Upper lobe of left lung (tissue), 6 donors: Measurements from ENCODE around the gene CENPP. TPM values are rescaled to one million over a fixed set of nuclear protein-coding genes. Genes with fewer than 3 reads are reported as not detected.
A peak's percentile ranks its signal among the peaks of the same experiment; 100 is the strongest.

Source experiments
- ATAC-seq, 2 donors: fragments of 200-7000 bp; cut with Tn5 transposase; one replicate each; pipeline ENCODE4 v1.9.1; 2022; ENCODE audit warnings: mild to moderate bottlenecking in 2 of 2, moderate library complexity in 2 of 2; ENCODE audit not compliant: low FRiP score in 2 of 2
- DNase-seq, 2 donors: peaks; one replicate each; pipeline ENCODE4 v3.0.0-alpha.2; 2019 to 2020
- H3K27ac ChIP-seq, 4 donors: fragments of 200-600 bp; sonication (generic); one replicate each; pipeline ENCODE4 v1.5.1; 2016 to 2019
- H3K27me3 ChIP-seq, 4 donors: fragments of 200-600 bp; sonication (generic); one replicate each; pipeline ENCODE4 v1.5.1; 2017 to 2019
- H3K36me3 ChIP-seq, 4 donors: fragments of 200-600 bp; sonication (generic); one replicate each; pipeline ENCODE4 v1.5.1; 2016 to 2019
- H3K4me1 ChIP-seq, 4 donors: fragments of 200-600 bp; sonication (generic); one replicate each; pipeline ENCODE4 v1.5.1; 2018 to 2019
- H3K4me3 ChIP-seq, 4 donors: fragments of 200-600 bp; sonication (generic); one replicate each; pipeline ENCODE4 v1.5.1; 2017 to 2019; ENCODE audit warnings: mild to moderate bottlenecking in 2 of 4, moderate library complexity in 1 of 4
- H3K9me3 ChIP-seq, 4 donors: fragments of 200-600 bp; sonication (generic); one replicate each; pipeline ENCODE4 v1.5.1; 2018 to 2019
- CTCF ChIP-seq, 6 experiments: fragments of 450-650 bp in 4 of 6; fragments of 200-600 bp in 2 of 6; sonication (generic) in 2 of 6; IDR thresholded peaks; one replicate each; pipeline ENCODE4 v1.5.1; 2016 to 2019; ENCODE audit warnings: antibody characterized with exemption in 6 of 6
- EP300 ChIP-seq, 4 donors: sonication (generic); formaldehyde crosslinking; IDR thresholded peaks; one replicate each; pipeline ENCODE4 v1.5.1; 2017; ENCODE audit warnings: antibody characterized with exemption in 4 of 4, control low read depth in 2 of 4
- POLR2A ChIP-seq, 4 donors: fragments of 450-650 bp; IDR thresholded peaks; one replicate each; pipeline ENCODE4 v1.5.1; 2016 to 2017; ENCODE audit warnings: antibody characterized with exemption in 4 of 4, mild to moderate bottlenecking in 2 of 4
- POLR2AphosphoS5 ChIP-seq, 2 donors: sonication (generic); formaldehyde crosslinking; IDR thresholded peaks; one replicate each; pipeline ENCODE4 v1.5.1; 2017; ENCODE audit warnings: antibody characterized with exemption in 2 of 2
- WGBS, 2 donors: methylation state at CpG; one replicate each; pipeline ENCODE4 v1.1.5; 2017 to 2018; 5-methylcytosine and 5-hydroxymethylcytosine counted together
- total RNA-seq, 6 donors: library from RNA; depleted of rRNA in 4 of 6; stranded (reverse); fragments of >200 nt in 4 of 6; gene quantifications; one replicate each; pipeline versions ENCODE4 v1.1.0 to v1.2.1, GENCODE V29; 2016 to 2021
- donor health status: DM: no; HTN: no; CAD: no; lungs with moderate emphysema.
- donor health status: DM: no; HTN: yes; CAD: no; lungs with severe emphysema.

CENPP gene
- total RNA-seq, 6 donors from 2014 or later: 2.9 to 17.8 (median 4.9) TPM

- no peaks in the 10 kb centered on the region for H3K9me3 ChIP-seq
- no peak overlapping the region for H3K4me3 ChIP-seq
- no peak overlapping the region for H3K27ac ChIP-seq
- DNase-seq (no peak), ATAC-seq (no peak)
- no peak for TF ChIP-seq EP300 (IDR thresholded peaks at IDR 0.05)
- no peak for TF ChIP-seq CTCF (IDR thresholded peaks at IDR 0.05)
- no peak for TF ChIP-seq POLR2A (IDR thresholded peaks at IDR 0.05)
- TF ChIP-seq POLR2AphosphoS5 (IDR thresholded peaks at IDR 0.05): no peak
- peaks cover 22 to 96% (median 84%) of the 10 kb centered on the region in 4 donors for H3K36me3 ChIP-seq
- H3K4me1 ChIP-seq: peaks cover 0 to 3% (median 0%) of the 10 kb centered on the region in 4 donors
- no peaks in the 10 kb centered on the region for H3K27me3 ChIP-seq
- WGBS, 2 donors: 74 to 95% methylated on average over 4 to 9 of the region's 9 CpGs
Measured at GRCh38 chr9:92639791-92640271, 314.1 kb downstream of the CENPP start.

- DNase-seq: no peak
- Histone ChIP-seq H3K4me3 (no peak overlapping the region), H3K27ac (no peak overlapping the region), H3K36me3 (peaks cover 25 to 97% (median 86%) of the 10 kb centered on the region in 4 donors), H3K27me3 (no peaks in the 10 kb centered on the region), H3K4me1 (no peaks in the 10 kb centered on the region), H3K9me3 (no peaks in the 10 kb centered on the region)
- TF ChIP-seq CTCF (IDR thresholded peaks at IDR 0.05): no peak
- TF ChIP-seq POLR2A (IDR thresholded peaks at IDR 0.05): no peak
- no peak for TF ChIP-seq POLR2AphosphoS5 (IDR thresholded peaks at IDR 0.05)
- no peak for TF ChIP-seq EP300 (IDR thresholded peaks at IDR 0.05)
- peak in 1 of 2 donors; percentile 11 for ATAC-seq
- 93 to 94% methylated on average over 4 to 8 of the region's 8 CpGs for WGBS, 2 donors
Measured at GRCh38 chr9:92640398-92641091, 314.8 kb downstream of the CENPP start.

GRCh38 chr9:92641092-92641809 lies 315.5 kb downstream of the CENPP start:
- Histone ChIP-seq H3K27ac (no peak overlapping the region), H3K4me3 (no peak overlapping the region), H3K4me1 (no peaks in the 10 kb centered on the region), H3K9me3 (no peaks in the 10 kb centered on the region), H3K36me3 (peaks cover 25 to 98% (median 89%) of the 10 kb centered on the region in 4 donors), H3K27me3 (no peaks in the 10 kb centered on the region)
- ATAC-seq (peak in 1 of 2 donors; percentile 7), DNase-seq (no peak)
- TF ChIP-seq POLR2AphosphoS5 (IDR thresholded peaks at IDR 0.05): no peak
- TF ChIP-seq CTCF (IDR thresholded peaks at IDR 0.05): no peak
- TF ChIP-seq POLR2A (IDR thresholded peaks at IDR 0.05): no peak
- TF ChIP-seq EP300 (IDR thresholded peaks at IDR 0.05): no peak
- 94% methylated on average over 12 to 20 of the region's 20 CpGs for WGBS, 2 donors

- H3K4me3 ChIP-seq: no peak overlapping the region
- peaks cover 25 to 98% (median 88%) of the 10 kb centered on the region in 4 donors for H3K36me3 ChIP-seq
- WGBS, 2 donors: 91 to 95% methylated on average over 4 to 8 of the region's 8 CpGs
- no peaks in the 10 kb centered on the region for H3K27me3 ChIP-seq
- TF ChIP-seq CTCF (IDR thresholded peaks at IDR 0.05) (no peak), POLR2AphosphoS5 (IDR thresholded peaks at IDR 0.05) (no peak), EP300 (IDR thresholded peaks at IDR 0.05) (no peak), POLR2A (IDR thresholded peaks at IDR 0.05) (no peak)
- H3K4me1 ChIP-seq: no peaks in the 10 kb centered on the region
- H3K9me3 ChIP-seq: no peaks in the 10 kb centered on the region
- no peak for DNase-seq
- no peak overlapping the region for H3K27ac ChIP-seq
- ATAC-seq: no peak
Measured at GRCh38 chr9:92642041-92642451, 316.3 kb downstream of the CENPP start.
